ENCODE measurements around the gene SPACA5B. TPM values are rescaled to one million over a fixed set of nuclear protein-coding genes. Genes with fewer than 3 reads are reported as not detected.
"Not testable (repeated sequence)": the region's sequence is repeated elsewhere in the genome, so short reads cannot be mapped to it uniquely, and the experiment has no call there.

Gene SPACA5B
- total and polyA plus RNA-seq, 11 donors: not detected

- no peak for ATAC-seq
- no peak overlapping the region for H3K4me3 ChIP-seq
- WGBS, 4 donors: 72 to 90% (median 83%) methylated on average over 4 of the region's 4 CpGs
- no peaks in the 10 kb centered on the region for H3K36me3 ChIP-seq
- TF ChIP-seq, protein P1, sequence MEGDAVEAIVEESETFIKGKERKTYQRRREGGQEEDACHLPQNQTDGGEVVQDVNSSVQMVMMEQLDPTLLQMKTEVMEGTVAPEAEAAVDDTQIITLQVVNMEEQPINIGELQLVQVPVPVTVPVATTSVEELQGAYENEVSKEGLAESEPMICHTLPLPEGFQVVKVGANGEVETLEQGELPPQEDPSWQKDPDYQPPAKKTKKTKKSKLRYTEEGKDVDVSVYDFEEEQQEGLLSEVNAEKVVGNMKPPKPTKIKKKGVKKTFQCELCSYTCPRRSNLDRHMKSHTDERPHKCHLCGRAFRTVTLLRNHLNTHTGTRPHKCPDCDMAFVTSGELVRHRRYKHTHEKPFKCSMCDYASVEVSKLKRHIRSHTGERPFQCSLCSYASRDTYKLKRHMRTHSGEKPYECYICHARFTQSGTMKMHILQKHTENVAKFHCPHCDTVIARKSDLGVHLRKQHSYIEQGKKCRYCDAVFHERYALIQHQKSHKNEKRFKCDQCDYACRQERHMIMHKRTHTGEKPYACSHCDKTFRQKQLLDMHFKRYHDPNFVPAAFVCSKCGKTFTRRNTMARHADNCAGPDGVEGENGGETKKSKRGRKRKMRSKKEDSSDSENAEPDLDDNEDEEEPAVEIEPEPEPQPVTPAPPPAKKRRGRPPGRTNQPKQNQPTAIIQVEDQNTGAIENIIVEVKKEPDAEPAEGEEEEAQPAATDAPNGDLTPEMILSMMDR (IDR thresholded peaks at IDR 0.05): no peak
- TF ChIP-seq POLR2A (IDR thresholded peaks at IDR 0.05): no peak
- no peak overlapping the region for H3K27ac ChIP-seq
- H3K9me3 ChIP-seq: no peaks in the 10 kb centered on the region
- DNase-seq: no peak
- H3K27me3 ChIP-seq: peaks cover 0 to 6% (median 0%) of the 10 kb centered on the region in 9 donors
- H3K4me1 ChIP-seq: no peaks in the 10 kb centered on the region
- intact Hi-C loops (cut with DNase I): no loop called here
Observed at GRCh38 chrX:48179691-48180090, 49.3 kb downstream of the SPACA5B start.

- ATAC-seq (no peak), DNase-seq (no peak)
- Histone ChIP-seq H3K4me1 (no peaks in the 10 kb centered on the region), H3K27ac (no peak overlapping the region), H3K27me3 (peaks cover 0 to 6% (median 0%) of the 10 kb centered on the region in 9 donors), H3K9me3 (no peaks in the 10 kb centered on the region), H3K4me3 (no peak overlapping the region), H3K36me3 (no peaks in the 10 kb centered on the region)
- TF ChIP-seq, protein P1 (IDR thresholded peaks at IDR 0.05): no peak
- TF ChIP-seq POLR2A (IDR thresholded peaks at IDR 0.05): no peak
- 91 to 98% (median 94%) methylated on average over 4 of the region's 4 CpGs for WGBS, 4 donors
- intact Hi-C loops (cut with DNase I): no loop called here
Observed at GRCh38 chrX:48180811-48181210, 50.4 kb downstream of the SPACA5B start.

DNA sequence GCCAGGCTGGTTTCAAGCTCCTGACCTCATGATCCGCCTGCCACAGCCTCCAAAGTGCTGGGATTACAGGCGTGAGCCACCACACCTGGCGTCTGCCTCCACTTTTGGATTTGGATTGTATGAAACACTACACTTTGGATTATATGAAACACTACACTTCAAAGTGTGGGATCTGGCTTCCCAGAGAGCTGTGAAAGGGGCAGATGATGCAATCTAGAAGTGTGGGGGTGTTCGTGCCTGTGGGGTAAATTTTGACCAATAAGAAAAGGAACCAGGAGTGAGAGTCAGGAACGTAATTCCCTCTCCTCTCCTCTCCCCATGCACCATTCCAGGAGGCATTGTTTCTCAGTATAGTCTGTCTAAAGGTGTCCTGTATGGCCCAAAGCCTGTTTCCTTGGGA, 51.5 kb downstream of the SPACA5B start:
- H3K36me3 ChIP-seq; ATAC-seq; intact Hi-C loops (cut with DNase I); H3K9me3 ChIP-seq; H3K27ac ChIP-seq; H3K27me3 ChIP-seq; H3K4me3 ChIP-seq; H3K4me1 ChIP-seq; DNase-seq: not testable (repeated sequence)
- 61 to 73% (median 66%) methylated on average over 5 of the region's 5 CpGs for WGBS, 4 donors

Other genes with a start within 250 kb of the SPACA5B start
- 1 to 10 TPM; 1.8 to 4.8 (median 3.0) TPM for gene ZNF182, start 126.6 kb upstream of the SPACA5B start, total RNA-seq
- 1 to 10 TPM; 1.9 to 2.5 TPM for gene ZNF182, start 126.6 kb upstream of the SPACA5B start, polyA plus RNA-seq
- gene SPACA5, start 123.6 kb upstream of the SPACA5B start, total RNA-seq: not detected
- not detected for gene SPACA5, start 123.6 kb upstream of the SPACA5B start, polyA plus RNA-seq
- 1 to 10 TPM; 1.7 to 4.3 (median 2.3) TPM for gene ZNF630, start 59.0 kb upstream of the SPACA5B start, total RNA-seq
- gene ZNF630, start 59.0 kb upstream of the SPACA5B start, polyA plus RNA-seq: 1 to 10 TPM; 1.3 to 1.6 TPM
- not detected for gene SSX5, start 66.2 kb downstream of the SPACA5B start, total RNA-seq
- gene SSX5, start 66.2 kb downstream of the SPACA5B start, polyA plus RNA-seq: not detected
- gene SSX1, start 124.8 kb downstream of the SPACA5B start, total RNA-seq: not detected
- not detected for gene SSX1, start 124.8 kb downstream of the SPACA5B start, polyA plus RNA-seq
- gene SSX3, start 226.1 kb downstream of the SPACA5B start, total RNA-seq: not detected
- not detected for gene SSX3, start 226.1 kb downstream of the SPACA5B start, polyA plus RNA-seq